GM18909 (cell line): ENCODE measurements around the gene CDH4.

Experiments
- ATAC-seq: cut with Tn5 transposase; IDR thresholded peaks from one replicate; pipeline ENCODE4 v1.9.1; 2021; ENCODE audit warnings: mild to moderate bottlenecking; ENCODE audit not compliant: unreplicated experiment, poor library complexity

Gene CDH4

DNA sequence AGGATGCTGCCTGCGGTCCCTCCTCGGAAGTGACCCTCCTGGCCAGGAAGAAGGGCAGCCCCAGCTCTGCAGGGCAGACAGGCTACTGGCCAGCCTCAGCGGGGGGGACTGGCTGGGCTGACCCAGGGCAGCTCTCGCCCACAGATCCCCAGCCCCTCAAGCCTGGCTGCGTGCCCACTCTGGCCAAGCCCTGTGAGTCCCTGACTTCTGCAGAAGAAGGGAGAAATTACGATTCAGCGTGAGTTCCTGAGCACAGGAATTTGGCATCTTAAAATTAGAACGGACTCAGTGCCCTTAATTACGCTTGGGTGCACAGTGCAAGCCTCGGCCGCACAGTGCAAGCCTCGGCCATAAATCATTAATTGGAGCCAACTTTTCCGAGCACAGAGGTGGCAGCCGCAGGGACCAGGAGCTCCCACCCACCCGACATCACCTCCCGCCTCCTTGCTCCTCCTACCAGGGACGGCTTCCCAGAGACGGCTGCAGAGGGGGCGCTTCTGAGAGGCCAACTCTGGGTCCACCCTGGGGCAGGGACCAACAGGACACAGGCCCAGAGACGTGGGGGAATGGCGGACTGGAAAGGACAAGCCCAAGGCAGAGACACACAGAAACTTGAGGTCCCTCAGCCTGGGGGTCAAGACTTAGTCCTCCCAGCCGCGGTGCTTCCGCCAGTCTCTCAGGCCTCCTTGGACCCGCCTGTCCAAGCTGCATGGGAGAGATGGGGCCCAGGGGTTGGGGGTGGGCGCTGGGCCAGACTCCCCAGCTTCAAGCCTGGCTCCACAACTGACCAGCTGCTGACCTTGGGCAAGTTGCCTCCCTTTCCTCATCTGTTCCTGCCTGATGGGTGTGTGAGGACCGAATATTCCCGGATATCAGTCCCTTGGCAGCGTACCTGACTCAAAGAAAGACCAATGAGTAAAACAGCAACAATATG, 648.2 kb downstream of the CDH4 start:
- ATAC-seq: no peak

DNA sequence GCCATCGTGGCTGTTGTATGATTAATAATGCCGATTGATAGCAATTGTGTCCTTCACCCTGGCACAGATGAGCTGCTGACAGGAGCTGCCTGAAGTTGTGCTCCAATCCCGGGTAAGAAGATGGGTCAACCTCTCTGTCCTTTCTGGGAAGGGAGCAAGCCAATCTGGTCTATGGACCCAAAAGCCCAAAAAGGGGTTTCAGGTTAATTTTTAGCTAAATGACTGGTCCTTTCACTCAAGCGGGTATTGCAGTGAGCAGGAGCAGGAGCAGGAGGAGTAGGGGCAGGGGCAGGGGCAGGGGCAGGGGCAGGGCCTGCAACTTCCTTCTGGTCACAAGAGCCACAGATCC, 648.9 kb downstream of the CDH4 start:
- no peak for ATAC-seq

DNA sequence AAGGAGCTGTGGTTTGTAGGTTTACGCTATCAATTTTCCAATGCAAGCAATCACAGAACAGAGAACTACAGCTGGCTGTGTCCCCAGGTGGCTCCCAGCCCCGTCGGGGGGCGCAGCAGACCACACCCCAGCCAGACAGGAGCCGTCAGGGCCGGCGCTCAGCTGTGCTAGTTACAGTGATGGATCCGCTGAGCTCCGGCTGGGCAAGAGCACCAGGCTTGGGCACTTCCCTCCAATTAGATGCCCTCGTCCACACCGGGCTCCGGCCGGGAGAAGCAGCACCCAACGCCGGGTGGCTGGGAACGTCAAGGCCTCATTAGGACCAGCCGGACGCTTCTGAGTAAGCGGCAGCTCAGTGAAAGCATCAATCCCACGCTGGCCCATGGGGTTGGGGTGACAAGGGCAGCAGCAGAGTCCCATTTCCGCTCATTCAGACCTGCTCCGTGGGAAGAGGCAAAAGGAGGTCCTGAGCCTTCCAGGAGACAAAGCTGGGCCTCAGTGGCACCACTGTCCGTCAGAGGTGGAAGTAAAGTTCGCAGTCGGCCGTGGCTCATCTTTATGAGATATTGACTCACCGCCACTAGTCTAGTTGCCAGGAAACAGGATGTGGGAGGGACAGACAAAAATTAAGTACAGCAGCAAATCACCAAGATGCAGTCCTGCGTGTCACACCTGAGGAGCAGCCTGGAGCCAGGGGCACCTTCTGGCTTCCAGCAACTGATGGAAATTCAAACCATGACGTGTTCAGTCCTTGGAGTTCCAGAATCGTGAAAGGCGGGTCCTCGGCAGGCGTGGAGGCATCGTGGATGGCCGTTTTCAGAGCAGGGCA, 649.5 kb downstream of the CDH4 start:
- ATAC-seq: no peak

DNA sequence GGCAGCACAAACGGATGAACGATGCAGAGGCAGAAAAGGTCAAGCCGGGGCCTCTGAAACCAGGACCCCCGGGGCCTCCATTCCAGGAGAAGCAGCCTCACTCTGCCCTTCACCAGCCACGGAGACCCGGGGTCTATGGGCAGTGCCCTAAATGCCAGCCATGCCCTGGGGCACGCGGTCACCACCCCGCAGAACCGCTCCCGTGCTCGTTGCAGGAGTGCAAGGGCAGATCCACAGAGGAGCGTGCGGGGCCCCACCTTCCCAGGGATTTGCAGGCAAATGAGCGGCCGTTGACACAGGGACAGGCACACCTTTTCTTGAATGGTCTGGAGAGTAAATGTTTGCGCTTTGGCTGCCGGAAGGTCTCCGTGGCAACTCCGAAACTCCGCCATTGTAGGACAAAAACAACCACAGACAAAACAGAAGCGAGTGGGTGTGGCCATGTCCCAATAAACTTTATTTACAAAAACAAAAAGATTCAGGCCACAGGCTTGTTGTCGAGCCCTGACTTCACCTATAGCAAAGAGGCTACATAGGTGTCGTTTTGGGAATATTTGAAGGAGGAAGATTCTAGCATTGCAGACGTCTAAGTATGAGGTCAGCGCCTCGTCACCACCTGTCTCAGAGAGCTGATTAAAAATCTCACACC, 650.3 kb downstream of the CDH4 start:
- no peak for ATAC-seq

DNA sequence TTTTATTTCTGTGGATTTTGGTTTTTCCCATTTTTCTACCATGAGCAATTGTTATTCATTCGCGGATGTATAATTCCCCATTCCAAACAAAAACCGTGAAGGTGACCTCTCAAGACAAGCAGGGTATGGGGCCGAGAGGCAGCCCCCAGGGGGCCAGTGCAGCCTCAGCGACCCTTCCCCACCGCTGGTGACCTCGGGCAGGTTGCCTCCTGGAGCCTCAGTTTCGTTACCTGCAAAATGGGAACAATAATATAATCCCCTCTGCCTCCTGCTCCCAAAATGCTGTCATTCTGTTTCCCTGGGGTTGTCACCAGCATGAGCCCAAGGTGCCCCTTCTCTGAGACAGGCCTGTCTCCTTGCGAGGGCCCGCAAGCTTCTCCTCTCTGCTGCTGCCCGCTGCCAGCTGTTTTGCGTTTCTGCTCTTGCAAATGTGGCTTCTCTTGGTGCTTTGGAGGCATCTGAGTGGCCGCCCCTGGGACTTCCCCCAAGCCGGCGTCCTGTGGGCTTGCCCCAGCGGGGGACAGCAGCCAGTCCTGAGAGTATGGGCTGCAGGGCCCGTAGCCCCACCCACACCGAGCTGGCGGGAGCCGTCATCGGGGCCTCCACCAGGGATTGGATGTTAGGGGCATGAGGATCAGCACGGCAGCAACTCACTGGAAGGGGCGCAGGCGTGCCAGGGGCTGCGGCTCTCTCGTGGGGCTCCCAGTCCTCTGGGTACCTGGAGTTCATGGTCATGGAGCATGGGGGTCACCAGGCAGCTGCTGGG, 651.7 kb downstream of the CDH4 start:
- no peak for ATAC-seq

DNA sequence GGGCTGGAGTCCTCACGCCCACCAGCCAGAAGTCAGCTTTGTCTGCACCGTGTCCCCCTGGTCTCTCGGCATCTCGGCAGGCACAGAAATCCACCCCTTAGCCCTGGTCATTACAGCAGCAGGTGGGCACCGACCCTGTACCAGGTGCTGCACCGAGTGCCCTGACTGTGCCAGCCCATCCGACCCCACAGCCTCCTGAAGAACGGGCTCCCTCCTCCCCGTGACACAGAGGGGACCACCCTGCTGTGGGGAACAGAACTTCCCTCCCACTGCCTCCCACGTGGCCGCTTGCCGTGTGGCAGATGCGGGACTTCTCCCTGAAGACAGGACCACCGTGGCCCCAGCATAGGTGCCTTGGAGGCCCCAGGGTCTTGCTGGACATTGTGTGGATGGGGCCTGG, 652.4 kb downstream of the CDH4 start:
- ATAC-seq: no peak

DNA sequence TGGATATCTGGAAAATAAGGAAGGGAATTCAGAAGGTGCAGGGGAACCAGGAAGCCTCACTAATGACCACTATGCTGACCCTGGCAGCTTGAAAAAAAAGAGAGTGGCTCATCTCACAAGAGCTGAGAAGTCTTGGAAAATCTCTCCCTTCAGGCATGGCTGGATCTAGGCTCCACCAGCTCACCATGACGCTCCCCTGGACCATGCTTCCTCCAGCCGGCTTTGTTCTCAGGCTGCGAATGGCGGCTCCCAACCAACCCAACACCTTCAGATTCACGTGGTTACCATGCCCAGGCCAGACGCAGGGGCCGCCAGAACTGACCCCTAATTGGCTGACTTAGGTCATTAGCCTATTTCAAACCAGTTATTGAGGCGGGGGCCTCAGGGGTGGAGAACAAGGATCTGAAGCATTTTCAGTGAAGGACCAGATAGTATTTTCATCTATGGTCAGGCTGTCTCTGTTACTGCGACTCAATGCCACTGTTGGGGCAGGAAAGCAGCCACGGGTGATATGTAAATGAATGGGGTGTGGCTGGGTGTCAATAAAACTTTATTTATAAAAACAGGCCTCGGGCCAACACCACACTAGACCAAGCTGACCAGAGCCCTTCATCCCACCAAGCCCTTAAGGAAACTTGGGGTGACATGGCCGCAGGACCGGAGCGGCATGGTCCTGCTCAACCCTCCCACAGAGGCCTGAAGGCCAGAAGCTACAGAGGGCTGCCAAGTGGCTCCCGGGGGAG, 653.9 kb downstream of the CDH4 start:
- ATAC-seq: no peak

DNA sequence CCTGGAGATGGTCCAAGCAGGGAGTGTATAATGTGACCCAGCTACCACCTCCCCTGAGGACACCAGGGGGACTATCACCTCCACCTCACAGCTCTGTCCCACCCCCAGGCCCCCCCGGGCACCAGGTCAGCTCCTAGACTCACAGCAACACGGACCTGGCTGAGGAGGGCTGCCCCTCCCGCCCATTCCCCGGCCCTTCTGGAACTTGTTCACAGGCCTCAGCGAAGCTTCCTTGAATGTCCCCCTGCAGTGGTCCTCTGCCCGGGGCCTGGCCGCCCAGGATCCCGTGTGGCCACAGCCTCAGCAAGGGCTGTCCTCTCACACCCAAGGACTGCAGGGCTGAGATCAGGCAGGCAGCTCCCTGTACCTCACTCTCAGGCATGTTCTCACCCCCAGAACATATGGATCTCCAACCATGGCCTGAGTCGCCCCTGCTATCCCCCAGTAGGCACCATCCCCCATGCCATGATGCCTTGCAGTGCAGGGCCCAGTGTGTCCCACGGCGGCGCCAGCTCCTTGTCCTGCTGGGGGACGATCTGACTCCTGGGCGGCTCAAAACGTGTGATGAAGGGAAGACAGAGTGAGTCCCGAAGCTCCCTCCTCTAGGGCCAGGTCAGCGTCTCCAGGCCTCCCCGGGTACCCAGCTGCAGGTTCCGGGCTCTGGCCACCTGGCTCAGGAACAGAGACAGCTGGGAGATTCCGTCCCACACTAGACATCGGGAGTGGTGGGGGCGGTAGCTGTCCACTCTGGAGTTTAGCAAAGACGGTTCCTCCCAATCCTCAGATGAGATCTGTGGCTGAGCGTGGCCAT, 655.2 kb downstream of the CDH4 start:
- ATAC-seq: no peak

DNA sequence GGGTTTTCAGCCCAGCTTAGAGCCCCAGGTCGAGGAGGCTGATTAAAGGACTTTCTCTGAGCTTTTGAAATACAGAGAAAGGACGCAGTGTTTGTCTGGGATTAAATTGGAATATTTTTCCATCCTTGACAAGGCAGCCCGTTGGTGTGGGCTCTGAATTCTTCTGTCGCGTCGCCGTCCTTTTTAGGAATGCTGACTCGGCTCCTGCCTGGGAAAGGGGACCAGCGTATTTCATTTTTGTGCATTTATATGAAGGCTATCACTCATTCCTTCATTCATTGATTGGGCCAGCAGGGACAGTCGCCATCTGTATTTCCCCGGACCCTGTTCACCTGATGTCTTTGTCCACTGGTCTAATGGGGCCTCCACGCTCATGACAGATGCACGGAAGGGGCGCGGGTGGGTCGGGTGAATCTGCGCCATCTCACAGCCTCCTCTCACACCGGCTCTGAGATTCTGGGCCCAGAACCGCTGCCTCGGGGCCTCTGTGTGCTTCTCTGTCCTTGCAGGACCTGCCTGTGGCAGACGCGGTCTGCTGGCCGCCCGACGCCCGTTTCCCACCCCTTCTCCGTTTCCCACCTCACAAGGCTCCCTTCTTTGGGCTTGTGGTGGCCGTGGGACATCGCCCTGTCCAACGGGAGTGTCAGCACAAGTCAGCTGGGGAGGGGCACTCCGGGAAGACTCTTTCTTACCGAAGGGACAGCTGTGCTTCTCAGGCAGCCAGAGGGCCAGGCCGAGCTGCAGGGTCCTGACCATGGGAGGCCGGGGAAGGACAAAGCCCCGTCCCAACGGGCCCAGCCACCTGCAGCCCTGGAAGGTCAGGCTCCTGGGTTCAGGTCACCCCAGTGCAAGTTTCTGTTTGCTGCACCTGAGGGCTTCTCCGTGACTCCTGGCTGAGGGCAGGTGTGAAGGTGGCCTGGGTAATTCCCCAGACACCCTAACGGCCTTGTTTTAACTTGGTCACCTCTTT, 656.3 kb downstream of the CDH4 start:
- no peak for ATAC-seq

DNA sequence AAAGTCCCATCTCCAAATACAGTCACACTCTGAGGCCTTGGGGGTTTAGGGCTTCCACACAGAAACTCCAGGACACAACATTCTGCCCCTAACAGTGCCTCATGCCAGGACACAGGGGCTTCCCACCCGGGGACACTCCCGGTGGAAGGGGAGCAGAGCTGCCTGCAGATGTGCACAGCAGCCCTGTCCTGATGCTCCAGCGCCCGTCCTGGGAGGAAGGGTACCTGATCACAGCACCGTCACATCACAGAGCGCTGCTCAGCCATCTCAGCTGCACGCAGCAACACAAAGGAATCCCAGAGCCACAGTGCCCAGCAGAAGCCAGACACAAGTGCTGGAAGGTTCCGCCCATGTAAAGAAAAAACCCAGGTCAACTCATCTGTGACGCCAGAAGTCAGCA, 657.0 kb downstream of the CDH4 start:
- no peak for ATAC-seq

DNA sequence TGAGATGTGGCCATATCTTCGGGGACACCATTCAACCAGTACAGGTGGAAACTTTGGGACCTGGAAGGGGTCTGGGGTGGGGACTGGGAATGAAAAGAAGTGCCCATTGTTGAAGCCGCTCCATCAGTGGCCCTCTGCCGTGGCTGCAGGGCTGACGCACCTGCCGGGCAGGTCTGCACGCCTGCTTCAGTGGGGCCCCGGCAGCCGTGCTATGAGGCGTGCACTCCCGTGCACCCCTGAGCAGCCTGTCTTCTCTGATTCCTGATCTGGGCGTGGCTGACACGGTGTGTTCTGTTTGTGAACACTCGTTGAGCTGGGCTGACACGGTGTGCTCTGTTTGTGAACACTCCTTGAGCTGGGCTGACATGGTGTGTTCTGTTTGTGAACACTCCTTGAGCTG, 657.8 kb downstream of the CDH4 start:
- ATAC-seq: no peak

DNA sequence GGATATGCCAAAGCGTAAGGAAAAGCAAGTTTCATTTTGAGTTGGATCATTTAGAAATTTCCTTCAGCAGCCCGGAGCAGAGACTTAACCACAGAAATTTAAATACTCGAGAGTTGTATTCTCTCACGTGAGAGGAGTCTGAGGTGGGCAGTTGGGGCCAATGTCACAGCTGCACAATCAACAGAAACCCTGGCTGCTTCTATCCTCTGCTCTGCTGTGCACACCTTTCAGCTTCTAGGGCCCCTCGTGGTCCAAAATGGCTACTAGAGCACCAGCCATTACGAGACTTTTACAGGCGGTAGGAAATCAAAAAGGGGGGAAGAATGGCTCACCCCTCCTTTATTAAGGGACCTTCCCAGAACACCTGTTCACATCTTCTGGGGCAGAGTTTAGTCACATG, 659.8 kb downstream of the CDH4 start:
- no peak for ATAC-seq

DNA sequence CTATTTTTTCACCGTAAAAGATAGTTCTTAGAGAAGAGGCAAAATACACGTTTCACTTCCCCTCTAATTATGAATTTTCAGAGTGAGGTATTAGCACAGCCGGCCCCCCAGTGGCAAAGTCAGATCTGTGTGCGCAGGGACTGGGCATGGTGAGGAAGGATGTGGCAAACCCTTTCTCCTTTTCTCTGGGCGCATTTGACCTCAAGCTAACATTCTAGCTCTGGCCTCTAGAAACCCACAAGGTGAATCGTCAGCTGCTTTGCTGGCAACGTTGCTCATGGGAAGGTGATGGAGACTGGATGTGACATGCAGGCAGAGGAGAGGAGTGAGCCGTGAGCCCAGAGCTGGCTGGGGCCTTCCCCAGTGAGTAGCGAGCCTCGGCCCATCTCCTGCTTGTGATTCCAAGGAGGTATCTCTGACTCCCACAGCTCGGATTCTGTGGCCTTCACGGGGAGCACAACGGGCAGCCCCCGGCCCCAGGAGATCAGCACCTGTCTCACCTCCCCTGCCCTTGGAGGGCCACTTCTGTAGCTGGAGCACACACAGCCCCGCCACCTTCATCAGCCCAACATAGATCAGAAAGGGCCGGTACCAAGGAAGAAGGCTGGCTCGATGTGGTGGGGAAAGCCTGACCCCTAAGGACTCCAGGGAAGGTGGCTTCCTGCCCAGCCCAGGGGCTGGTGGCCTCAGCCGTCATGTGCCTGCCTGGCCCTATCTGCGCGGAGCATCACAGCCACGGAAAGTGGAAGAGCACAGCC, 660.8 kb downstream of the CDH4 start:
- ATAC-seq: peak; percentile 83

DNA sequence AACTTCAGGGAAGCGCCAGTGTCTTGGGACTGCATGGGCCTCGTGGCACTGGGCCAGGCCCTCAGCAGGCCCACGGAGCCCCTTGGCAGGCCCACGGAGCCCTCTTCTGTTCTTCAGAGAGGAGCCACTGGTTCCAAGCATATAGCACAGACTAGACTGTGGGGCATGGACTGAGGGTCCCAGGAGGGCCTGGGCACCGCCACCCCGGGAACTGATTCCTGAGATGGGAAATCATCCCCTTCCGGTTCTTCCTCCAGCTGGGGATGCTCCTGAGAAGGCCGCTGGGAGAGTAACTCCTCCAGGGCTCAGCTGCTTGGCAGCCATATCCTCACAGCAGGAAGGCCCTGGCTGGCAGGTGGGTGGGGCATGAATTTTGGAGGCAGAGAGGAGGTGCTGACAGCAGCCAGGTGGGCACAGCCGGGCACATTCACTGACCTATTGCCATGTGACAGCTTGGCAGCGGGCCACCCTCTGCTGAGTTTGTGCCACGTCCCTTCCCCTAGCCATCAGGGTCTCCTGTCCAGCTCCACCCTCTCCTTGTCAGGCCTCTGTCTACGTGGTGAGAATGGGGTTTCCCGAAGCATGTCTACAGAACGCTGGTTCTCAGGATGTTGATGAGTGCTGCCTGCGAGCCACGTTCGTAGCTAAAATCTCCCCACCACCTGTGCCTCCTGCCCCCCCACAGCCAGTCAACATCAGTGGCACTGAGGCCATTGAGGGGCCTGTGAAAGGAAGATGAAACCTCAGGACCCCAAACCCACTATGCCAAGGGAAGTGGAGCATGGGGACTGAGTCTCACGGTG, 661.6 kb downstream of the CDH4 start:
- no peak for ATAC-seq

DNA sequence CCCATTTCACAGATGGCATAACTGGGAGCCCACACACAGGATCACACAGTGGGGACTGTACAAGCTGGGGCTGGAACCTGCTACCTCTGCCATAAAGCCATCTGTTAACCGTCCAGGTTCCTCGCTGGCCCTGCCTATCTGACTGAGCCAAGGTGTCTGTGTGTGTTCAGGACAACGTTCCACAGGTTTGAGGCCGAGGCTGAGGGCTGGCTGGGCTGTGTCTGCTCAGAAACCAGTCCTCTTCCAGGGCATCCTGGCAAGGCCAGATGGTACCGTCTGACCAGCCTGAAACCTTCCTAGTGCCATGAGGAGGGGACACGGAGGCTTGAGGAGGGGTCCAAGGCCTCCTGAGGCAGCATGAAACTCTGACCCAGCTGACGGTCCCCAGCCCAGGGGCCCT, 663.0 kb downstream of the CDH4 start:
- ATAC-seq: no peak

DNA sequence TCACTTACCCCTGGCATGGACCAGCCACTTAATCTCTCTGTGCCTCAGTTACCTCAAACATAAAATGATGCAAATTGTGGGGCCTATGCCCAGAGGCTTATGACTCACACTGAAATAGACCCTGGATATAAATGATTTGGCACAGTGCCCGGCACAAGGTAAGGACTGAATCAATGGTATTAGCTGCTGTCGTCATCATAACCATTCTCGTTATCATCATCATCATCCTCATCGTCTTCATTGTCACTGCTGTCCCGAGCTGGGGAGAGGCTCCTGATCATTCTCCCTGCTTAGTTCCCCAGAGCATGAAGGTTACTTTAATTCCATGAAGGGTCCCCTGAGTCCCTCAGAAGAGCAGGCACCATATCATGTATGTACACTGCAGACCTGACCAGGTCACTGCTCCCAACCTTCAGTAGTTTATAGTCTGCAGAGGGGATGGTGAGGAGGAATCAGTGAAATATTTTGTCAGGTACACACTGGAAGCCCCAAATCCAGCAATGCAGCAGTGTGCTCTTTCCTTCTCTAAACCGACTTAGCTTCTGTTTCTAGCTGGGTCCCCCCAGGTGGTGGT, 664.3 kb downstream of the CDH4 start:
- ATAC-seq: no peak
